ENCODE data around the gene KCNJ18.
"Not testable (repeated sequence)": the region's sequence is repeated elsewhere in the genome, so short reads cannot be mapped to it uniquely, and the experiment has no call there.

KCNJ18 gene

GRCh38 chr17:21686165-21687015, 5.9 kb upstream of the KCNJ18 start:
- no peak for DNase-seq

GRCh38 chr17:21687136-21687953, 5.0 kb upstream of the KCNJ18 start:
- no peak for DNase-seq

DNA sequence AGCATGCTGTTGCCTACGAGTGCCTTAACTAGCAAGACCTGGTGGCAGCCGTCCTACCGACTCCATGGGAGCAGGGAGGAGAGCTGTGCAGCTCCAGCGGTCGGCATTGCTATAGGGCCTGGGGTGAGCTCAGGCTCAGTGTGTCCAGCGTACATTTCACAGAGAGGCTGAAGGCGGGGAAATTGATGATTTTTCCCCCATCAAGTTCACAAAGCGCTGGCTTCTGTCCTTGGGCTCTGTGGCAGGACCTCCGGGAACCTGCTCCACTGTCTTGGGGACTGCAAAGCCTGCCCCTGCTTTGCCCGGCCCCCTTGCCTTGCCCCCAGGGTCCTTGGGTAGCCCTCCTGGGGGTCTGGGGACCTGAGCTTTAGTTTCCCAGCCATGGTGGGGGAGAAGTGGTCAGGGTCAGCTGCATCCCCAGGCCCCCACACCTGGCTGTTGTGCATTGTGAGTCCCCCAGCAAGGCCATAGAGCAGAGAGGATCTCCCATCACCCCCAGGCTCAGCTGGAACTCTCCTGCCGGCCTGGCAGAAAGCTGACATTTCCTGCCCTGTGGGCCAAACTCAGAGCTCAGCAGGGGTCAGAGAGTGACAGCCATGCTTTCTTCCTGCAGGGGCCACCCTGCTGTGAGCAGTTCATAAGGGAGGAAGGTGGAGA, 3.9 kb upstream of the KCNJ18 start:
- no peak for DNase-seq

GRCh38 chr17:21689604-21690003, 2.7 kb upstream of the KCNJ18 start:
- no peak for DNase-seq

DNA sequence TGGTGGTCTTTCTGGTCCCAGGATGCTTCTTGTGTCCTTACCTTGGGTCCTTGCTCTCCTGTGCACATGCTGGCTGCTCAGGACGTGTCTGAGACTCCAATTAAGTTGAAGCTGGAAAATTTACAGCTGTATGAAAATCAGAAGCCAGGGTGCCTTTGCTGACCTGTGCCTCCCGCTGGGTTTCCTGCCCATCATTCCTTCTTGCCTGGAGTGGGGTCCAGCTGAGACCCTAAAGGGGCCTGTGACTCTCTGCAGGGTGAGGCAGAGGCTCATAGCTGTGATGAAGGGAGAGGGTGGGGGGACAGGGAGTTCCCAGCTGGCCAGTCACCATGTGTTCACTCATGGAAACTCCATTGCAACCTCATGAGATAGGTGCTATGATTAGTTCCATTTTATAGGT, 1.5 kb upstream of the KCNJ18 start:
- not testable (repeated sequence) for DNase-seq

DNA sequence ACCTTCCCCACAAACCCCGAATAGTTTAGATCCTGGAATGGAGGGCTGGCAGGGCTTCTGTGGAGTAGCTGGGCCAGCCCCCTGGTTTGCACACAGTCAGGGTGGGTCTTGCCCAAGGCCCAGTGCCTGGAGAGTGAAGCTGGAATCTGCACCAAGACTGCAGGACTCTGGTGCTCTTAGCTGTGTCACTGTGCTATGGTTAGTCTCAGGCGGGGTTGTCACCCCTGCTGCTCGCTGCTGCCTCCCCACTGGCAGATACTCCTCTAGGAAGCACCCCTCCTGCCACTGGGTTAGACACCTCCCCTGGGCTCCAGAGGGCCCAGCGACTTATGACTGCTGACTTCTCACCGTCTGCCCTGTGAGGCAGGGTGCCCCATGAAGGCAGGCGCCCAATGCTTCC, 842 bp upstream of the KCNJ18 start:
- DNase-seq: not testable (repeated sequence)

DNA sequence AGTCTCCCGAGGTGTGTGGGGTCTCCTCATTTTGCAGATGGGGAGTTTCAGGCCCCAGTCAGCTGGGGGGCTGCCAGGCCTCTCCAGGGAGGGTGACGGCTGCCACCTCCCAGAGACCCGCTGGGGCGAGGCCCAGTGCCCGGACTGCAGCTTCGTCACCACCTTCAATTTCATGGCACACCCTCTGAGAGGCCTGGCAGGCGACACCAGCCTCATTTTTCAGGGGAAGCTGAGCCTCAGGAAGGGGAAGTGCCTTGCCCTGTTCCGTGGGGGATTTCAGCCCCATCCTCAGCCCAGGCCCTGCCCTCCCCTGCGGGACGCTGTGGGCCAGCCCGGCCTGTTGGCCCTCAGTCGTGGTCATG, 362 bp downstream of the KCNJ18 start:
- DNase-seq: not testable (repeated sequence)

- DNase-seq: not testable (repeated sequence)
These were observed 1.1 kb downstream of the KCNJ18 start for GRCh38 chr17:21693391-21693796.

- DNase-seq: not testable (repeated sequence)
These were observed 1.6 kb downstream of the KCNJ18 start for GRCh38 chr17:21693937-21694336.

DNA sequence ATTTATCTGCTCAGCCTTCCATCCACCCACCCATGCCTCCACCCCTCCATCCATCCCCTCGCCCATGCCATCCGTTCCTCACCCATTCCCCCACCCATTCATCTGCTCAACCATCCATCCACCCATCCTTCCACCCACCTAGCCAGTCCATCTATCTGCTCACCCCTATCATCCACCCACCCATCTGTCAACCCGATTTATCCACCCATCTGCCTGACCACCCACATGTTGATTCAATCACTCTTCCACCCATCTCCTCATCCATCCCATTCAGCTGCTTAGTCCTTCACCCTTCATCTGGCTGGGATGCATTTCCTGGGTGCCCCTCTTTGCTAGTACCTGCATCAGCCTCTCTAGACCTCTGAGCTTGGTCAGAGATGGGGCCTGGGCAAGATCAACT, 3.9 kb downstream of the KCNJ18 start:
- DNase-seq: not testable (repeated sequence)

- not testable (repeated sequence) for DNase-seq
These were observed 4.7 kb downstream of the KCNJ18 start for GRCh38 chr17:21696842-21697507.

- not testable (repeated sequence) for DNase-seq
These were observed 5.2 kb downstream of the KCNJ18 start for GRCh38 chr17:21697508-21697860.

- not testable (repeated sequence) for DNase-seq
These were observed 6.2 kb downstream of the KCNJ18 start for GRCh38 chr17:21698437-21699075.

DNA sequence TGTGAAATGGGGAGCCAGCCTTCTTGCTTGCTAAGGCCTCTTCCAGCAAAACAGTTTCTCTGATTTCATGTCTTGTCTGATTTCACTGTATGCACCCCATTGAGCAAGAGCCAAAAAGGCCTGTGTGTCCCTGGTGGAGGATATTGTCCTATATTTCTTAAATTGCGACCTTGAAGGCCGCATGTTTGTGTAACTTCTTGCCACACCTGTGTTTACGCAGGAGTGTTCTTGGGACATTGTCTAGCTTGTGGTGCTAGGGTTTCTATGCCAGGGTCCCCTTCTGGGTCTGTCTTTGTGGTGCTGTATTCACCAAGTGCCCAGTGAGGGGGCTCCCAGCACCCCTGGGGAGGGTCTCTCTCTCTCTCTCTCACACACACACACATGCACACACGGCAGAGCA, 6.8 kb downstream of the KCNJ18 start:
- DNase-seq: not testable (repeated sequence)

GRCh38 chr17:21699573-21700236, 7.4 kb downstream of the KCNJ18 start:
- DNase-seq: not testable (repeated sequence)

- DNase-seq: not testable (repeated sequence)
These were observed 8.8 kb downstream of the KCNJ18 start for GRCh38 chr17:21701090-21701489.

DNA sequence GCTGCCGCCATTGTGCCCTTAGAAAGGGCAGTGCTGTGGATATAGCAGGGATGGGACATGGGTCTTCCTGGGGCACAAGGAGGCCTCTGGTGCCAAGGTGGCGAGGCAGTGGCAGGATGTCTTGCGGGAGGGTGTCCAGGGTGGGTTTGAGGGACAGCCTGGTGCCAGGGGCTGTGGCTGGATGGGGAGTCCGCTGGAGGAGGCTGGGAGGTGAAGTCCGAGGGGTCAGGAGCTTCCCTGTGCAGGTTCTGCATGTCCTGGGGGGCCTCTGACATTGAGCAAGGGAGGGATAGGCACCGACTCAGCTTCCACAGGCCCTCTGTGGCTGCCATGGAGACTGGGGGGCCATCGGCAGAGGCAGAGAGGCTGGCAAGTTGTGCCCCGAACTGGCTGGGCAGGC, 9.7 kb downstream of the KCNJ18 start:
- not testable (repeated sequence) for DNase-seq

DNA sequence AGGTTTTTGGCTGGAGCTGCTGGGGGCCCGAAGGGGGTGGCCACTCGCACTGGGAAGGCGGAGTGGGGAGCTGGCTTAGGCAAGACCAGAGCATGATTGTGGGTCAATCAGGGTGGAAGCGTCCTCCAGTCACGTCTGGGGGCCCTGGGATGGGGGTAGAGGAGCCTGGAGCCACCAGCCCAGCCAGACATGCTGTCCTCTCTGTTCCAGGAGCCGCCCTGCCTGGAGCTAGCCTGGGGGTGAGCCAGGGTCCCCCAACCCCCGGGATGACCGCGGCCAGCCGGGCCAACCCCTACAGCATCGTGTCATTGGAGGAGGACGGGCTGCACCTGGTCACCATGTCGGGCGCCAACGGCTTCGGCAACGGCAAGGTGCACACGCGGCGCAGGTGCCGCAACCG, 10.2 kb downstream of the KCNJ18 start:
- not testable (repeated sequence) for DNase-seq

DNA sequence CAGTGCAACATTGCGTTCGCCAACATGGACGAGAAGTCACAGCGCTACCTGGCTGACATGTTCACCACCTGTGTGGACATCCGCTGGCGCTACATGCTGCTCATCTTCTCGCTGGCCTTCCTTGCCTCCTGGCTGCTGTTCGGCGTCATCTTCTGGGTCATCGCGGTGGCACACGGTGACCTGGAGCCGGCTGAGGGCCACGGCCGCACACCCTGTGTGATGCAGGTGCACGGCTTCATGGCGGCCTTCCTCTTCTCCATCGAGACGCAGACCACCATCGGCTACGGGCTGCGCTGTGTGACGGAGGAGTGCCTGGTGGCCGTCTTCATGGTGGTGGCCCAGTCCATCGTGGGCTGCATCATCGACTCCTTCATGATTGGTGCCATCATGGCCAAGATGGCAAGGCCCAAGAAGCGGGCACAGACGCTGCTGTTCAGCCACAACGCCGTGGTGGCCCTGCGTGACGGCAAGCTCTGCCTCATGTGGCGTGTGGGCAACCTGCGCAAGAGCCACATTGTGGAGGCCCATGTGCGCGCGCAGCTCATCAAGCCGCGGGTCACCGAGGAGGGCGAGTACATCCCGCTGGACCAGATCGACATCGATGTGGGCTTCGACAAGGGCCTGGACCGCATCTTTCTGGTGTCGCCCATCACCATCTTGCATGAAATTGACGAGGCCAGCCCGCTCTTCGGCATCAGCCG, 10.8 kb downstream of the KCNJ18 start:
- DNase-seq: not testable (repeated sequence)

- DNase-seq: not testable (repeated sequence)
These were observed 11.9 kb downstream of the KCNJ18 start for GRCh38 chr17:21703891-21704872.
